HG02852 (cell line): ENCODE results near the gene ZC3H4.
"Not testable (repeated sequence)": the region's sequence is repeated elsewhere in the genome, so short reads cannot be mapped to it uniquely, and the experiment has no call there.

Experiments
- ATAC-seq: cut with Tn5 transposase; IDR thresholded peaks from one replicate; pipeline ENCODE4 v1.9.1; 2021; ENCODE audit warnings: mild to moderate bottlenecking, moderate library complexity; ENCODE audit not compliant: unreplicated experiment

Gene ZC3H4

DNA sequence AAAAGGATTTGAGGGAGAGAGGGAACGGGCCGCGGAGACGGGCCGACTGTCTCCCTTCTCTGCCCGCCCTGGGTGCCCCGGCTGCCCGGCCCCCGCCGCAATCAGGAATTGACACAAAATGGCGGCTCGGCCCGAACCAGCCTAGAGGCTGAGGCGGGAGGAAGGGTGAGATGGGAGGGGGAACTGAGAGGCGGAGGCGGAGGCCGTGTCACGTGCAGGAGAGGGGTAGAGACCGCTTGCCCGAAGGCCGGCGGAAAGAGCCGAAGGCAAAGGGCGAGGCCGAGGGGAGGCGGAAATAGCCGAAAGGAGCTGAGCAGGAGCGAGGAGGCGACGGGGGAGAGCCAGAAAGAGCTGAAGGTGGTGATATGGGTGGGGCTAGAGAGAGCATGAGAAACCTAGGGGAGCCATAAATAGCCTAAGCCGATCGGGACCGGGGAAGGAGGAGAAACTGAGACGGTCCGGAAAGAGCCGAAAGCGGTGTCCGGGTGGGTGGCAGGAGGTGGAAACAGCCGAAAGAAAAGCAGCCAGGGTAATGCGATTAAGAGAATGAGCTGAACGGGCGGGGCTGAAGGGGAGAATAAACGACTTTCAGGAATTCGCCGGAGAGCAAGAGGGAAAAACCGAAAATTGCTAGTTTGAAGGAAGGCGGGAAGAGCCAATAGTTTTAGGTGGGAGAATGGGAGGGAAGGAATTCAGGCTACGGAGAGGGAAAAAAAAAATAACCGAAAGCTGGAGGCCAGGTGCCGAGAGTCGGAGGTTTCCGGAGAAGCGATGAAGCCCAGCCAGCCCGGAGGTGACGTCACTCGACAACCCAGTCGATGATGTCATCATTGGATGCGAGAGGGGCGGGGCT is at the start of gene ZC3H4:
Gene ZC3H4 (minus strand): TSS at position 780 of the 853 bp plus-strand sequence. CDS start 1,192 bp downstream, outside the sequence.
- peak; percentile 79 for ATAC-seq

DNA sequence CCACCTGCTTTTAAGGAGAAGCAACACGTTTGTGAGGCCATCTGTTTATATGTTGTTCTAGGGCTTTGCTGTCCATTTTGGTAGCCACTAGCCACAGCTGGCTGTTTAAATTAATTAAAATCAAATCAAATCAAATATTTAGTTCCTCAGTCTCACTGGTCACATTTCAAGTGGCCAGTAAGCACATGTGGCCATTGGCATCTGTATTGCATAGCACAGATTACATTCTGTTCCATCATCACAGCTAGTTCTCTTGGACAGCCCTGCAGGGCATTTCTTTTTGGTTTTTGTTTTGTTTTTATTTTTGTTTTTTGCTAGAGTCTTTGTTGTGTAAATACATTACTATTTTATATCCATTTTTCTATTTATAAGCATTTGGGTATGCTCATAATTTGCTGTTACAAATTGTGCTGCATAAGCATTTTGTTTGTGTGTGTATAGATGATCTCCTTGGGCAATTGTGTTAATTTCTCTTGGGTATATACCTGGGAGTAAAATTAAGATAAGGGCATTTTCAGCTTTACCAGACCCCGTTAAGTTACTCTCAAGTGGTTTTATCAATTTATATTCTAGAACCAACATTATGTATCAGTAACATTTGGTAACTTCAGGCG is 48.4 kb upstream of the ZC3H4 start:
- no peak for ATAC-seq

DNA sequence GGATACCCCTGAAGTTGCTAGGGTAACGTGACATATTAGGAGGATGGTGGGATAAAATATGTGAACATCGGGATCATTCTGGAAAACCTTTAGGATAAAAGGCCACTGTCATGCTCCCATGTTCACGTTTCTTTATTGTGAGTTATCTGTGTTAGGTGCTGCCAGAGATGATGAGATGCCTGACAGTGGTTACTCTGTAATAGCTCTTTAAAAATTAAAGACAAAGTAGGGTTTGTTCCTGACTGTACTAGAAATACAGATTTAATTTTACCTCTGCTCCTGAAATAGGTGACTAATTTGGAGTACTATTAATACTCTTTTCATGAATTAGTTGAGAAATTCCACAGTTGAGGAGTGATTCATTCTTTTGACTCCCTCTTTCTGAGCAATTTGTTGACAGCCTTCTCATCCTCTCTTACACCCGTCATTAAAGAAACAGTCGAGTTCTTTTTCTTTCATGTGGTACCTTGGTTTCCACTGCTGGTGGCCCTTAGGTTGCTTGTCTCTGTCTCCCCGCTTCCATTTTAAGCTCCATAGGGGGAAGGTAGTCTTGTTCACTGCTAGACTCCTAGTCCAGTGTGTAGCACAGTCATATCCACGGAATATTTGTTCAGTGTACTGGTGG is 45.4 kb upstream of the ZC3H4 start:
- no peak for ATAC-seq

DNA sequence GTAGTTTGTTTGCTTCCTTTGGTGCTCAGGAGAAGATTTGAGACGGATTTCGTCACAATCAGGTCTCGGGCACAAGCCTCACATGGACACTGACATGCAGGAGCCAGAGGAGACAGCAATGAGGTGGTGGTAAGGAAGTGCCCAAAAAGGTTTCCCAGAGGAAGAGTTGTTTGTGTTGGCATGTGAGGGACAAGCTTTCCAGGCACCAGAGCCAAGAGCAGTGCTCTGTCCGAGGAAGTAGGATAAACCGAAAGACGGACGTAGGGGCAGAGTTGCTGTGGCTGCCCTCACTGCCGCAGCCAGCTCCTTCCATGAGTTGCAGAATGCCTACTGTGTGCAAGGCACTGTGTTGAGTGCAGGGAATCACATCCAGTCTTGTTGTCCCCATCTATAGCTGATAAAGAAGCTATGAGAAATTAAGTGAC is 44.8 kb upstream of the ZC3H4 start:
- no peak for ATAC-seq

DNA sequence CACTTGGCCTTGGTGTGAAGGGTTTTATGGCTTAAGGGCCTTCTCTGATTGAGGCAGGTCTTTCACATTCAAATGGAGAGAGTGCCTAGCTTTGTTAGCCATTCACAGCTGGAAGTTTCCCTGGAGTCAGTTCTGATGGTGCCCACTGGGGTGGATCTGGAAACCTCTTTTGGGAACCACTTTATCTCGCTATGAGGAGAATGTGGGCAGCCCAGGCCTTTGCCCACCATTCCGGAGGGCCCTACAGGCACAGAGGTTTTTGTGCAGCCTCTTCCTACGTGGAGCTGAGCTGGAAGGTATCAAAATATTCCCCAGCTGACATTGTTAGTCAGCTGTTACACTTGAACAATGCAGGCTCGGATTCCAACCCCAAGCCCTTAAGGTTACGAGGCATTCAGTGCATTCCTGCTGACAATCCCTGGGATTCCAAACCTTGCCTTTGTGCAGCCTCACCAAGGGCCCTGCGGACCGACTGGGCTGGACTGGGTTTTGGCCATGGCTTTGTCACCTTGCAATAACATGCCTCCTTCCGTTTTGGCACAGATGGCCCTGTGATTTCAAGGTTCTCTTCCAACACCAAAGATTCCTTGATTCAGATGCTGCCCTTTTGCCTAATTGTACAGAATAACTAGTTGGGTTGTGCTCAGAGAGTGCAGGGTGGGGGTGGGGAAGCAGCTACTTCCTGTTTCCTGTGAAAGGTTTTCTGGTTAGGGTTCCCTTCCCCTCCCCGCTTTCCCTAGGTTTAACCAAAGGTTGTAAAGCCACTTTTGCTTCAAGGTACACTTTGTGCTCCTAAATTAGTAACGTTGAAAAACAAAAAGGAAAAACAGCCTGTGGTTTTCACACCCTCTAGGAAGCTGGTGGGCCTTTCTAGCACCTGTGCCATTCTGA is 44.1 kb upstream of the ZC3H4 start:
- ATAC-seq = no peak

DNA sequence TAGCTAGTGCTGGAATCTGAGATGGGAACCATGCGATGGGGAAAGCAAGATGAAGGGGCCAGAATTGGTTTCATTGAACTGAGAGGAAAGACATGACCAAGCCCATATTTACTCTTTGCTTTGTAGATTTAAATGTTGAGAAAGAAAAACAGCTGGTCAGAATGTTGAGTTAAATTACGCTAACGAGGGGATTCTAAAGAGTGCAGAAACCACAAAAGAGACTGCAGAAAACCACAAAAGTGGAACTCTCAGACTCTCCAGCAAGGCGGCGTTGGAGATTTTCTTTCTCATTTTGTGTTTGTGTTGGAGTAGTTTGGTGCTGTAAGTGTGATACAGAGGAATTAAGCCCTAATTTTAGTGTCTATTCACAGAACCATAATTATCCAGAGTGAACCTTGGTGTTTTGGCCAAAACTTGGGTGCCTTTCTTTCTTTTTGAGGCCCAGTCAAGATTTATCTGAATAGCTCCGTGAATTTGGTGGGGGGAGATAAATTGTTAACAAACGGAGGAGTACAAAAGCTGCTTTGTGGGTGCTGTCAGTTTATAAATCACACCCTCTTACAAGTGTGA is 43.4 kb upstream of the ZC3H4 start:
- no peak for ATAC-seq

DNA sequence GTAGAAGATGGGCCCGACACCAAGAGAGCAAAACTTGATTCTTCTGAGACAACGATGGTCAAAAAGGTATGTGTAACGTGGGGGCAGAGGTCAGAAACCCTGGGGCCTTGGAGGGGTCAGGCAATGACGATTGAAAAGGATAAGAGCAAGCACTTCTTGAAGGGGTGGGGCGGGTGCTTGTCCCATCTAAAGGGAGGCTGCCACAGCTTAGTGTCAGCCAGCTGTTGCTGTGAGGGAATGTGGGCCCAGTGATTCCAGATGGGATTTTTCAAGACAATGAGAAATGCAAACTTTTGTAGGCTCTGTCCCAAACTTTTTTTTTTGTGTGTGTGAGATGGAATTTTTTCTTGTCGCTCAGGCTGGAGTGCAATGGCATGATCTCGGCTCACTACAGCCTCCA is 41.6 kb upstream of the ZC3H4 start:
- no peak for ATAC-seq

DNA sequence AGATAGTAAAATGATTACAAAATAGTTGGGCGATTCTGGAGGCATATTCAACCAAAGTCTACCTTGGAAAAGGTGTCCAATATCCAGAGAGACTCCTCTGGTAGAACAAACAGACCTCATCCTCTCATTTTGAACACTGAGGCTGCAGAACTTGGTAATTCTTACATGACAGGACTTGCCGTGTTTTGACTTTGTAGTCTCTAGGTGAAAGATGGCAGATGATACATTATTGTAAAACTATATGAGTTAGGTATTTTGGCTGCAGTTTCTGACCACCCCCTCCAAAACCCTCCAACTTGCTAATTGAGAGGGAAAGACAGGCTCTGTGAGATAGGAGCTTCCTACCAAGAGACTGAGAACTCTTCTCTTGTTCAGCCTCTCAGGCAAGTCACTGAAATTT is 39.7 kb upstream of the ZC3H4 start:
- ATAC-seq = no peak

DNA sequence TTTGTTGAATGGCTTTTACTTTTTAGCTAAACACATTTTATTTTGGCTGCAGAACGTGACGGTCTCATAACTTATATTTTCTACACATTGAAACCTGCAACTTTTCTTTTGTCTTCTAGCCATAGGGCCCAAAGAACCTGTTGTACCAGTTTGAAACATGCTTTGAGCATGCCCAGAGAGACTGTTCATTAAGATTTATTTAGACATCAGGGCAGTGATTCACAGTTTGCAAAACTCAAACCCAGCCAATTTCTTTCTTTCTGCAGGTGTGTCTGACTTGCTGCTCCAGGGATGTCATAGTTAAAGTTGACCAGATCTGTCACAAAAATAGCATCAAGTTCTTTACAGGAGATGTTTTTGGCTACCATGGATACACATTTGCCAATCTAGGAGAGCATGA is 39.1 kb upstream of the ZC3H4 start:
- no peak for ATAC-seq

DNA sequence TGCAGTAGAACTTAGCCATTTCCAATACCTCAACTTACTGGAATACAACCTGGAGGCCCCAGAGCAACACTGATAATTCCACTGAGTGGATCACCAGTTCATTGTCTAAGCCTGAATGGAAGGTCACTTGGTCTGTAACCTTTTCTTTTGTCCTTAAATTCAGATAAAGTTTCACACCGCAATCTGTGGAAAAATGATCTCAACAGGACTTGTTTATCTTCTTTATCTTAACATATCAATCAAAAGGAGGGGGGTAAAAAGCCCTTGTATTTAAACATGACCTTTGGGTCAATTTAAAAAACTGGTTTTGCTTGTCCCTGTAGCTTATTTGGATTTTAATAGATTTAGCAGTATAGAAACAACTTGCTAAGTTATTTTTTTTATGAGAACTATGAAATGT is 38.6 kb upstream of the ZC3H4 start:
- no peak for ATAC-seq

DNA sequence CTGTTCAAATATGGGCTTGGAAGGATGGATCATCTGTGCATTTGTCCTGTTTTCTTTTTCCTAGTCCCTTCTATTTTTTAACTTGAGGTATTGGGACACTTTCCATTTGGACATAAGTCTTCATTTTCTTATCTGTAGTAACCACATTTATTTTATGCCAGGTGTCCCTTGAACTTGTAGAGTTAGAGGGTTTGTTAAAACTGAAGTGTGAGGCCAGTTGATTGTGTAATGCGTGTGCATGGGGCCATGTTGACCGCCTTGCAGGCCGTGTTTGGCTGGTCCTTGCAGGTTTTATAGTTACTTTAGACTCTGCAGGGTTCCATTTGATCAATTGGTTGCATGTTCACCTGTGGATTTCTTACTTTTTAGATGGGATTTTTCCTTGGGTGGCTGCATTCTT is 38.1 kb upstream of the ZC3H4 start:
- no peak for ATAC-seq

DNA sequence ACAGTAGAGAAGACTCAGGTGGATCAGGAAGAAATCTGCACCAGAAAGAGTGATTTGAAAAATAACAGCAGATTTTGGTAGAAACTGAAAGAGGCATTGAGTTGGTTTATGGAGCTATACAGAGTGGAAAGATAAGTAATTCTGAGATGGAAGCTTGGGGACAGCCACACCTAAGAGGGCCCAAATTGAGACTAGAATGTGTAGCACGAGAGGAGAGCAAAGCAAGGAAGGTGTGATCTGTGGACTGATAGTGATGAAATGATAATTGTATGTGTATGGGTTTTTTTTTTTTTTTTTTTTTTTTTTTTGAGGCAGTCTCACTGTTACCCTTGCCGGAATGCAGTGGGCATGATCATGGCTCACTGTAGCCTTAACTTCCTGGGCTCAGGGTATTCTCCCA is 33.3 kb upstream of the ZC3H4 start:
- ATAC-seq = no peak

DNA sequence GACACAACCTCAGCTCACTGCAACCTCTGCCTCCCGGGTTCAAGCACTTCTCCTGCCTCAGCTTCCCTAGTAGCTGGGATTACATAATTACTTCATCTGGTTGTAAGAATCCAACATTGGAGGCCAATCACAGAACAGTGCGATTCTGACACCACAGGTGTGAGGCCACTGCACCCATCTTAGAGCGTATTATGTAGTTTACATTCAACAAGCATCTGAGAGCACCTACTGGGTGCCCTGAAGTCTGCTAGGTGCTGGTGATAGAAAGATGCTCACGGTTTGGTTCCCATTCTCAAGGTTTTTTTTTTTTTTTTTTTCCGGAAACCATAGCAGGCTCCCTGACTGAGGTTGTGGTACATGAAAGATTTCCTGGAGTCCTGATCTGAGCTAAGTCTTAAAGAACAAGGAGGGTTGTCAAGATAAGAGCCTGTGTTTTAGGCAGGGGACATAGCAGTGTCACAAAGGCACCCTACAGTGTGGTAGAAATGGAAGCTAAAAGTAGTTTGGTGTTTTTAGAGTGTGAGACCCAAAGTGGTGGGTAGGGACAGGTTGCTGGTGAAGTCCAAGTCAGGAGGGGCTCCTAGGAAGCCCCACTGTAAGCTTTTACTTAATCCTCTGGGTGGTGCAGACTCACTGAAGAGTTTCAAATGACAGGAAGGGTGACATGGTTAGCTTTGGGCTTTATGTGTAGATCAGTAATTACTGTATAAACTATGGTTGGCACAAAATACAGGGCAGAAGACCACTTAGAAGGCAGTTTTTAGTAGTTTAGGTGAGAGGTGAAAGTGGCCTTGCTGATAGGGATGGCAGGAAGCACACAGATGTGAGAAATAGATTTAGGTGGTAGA is 32.3 kb upstream of the ZC3H4 start:
- ATAC-seq = no peak

DNA sequence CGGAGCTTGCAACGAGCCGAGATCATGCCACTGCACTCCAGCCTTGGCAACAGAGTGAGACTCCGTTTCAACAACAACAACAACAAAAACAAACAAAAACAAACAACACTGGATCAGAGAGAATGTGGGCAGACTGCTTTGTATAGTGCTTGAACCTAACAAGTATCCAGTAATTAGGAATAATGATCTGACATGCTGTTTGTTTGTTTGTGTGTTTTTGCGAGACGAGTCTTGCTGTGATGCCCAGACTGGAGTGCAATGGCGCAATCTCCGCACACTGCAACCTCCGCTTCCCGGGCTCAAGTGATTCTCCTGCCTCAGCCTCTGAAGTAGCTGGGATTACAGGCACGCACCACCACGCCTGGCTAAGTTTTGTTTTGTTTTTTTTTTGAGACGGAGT is 31.1 kb upstream of the ZC3H4 start:
- ATAC-seq = no peak

DNA sequence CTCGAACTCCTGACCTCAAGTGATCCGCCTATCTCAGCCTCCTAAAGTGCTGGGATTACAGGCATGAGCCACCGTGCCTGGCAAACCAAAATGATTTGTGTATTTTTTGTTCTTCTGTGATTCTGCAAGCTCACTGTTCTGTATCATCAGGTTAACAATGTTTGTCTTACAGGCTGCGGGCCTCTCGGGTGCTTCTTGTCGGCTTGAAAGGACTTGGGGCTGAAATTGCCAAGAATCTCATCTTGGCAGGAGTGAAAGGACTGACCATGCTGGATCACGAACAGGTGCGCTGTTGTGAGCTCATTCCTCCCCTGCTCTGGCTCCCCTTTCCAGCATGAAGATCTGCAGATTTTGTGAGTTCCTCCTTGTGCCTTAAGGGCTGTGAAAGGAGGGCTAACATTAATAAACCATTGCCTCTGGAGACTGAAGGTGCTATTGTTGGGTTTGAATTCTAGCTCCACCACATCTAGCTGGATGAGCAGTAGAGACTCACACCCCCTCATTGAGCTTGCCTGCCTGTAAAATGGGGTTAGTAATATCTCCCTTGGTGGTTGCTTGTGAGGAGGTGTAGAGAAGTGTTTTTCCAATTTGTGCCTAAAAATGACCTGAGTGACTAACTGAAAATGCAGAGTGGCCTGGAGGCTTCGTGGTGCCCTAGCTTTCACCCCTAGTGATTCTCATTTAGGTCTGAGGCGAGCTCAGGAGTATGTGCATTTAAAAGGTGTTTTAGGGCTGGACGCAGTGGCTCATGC is 29.9 kb upstream of the ZC3H4 start:
- no peak for ATAC-seq

DNA sequence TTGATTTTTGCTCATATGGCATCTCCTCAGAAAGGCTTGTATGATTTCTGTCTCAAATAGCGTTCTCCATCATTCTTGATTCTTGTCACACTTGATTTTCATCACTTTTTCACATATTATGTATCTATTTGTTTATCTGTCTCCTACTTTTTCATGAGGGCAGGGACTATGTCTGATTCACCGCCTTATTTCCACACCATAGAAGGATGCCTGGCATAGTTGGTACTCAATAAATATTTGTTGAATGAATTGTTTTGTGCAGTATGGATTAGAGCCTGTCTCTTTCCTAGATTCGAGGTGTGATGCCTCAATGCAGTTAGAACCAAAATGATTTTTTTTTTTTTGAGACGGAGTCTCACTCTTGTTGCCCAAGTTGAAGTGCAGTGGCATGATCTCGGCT is 29.2 kb upstream of the ZC3H4 start:
- no peak for ATAC-seq

DNA sequence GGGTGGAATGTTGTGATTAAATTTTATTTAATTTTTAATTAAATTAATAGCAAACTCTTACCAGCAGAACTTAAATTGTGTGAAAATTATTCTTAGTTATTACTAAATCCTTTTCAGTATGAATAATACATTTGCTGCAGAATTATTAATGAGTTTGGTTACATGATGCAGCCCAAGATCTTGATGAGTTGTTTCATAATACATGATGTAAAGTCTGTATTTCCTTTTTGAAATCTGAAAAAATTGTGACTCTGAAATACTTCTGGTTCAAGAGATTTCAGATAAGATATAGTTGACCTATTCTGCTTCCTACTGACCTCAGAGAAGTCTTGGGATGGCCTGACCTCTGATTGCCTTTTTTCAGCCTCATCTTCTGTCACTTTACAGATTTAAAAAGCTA is 28.1 kb upstream of the ZC3H4 start:
- ATAC-seq = no peak

DNA sequence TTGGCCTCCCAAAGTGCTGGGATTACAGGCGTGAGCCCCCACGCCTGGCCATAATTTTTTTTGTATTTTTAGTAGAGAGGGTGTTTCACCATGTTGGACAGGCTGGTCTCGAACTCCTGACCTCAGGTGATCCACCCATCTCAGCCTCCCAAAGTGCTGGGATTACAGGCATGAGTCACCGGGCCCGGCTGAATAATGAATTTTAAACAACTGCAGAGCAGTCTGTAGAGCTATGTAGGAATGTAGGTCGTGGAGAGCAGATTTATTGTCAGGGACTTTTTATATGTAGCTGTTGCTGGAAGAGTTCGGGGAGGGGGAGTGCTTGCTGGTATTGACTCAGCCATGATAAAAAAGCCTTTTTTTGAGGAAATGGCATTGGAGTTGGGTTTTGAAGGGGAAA is 27.7 kb upstream of the ZC3H4 start:
- ATAC-seq = not testable (repeated sequence)

DNA sequence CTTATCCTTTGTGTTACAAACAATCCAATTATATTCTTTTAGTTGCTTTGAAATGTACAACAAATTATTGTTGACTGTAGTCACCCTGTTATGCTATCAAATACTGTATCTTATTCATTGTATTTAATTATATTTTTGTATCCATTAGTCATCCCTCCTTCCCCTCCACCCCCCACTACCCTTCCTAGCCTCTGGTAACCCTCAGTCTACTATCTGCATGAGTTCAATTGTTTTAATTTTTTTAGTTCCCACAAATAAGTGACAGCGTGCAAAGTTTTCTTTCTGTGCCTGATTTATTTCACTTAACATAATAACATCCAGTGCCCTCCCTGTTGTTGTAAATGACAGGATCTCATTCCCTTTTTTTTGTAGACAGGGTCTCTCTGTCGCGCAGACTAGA is 21.6 kb upstream of the ZC3H4 start:
- ATAC-seq = no peak
